Astrocyte of the spinal cord (primary cell): Measurements from ENCODE around the gene SMYD3.

Experiments used
- DNase-seq: peaks from one replicate; pipeline ENCODE4 v3.0.0; 2011; ENCODE audit warnings: low read depth, low spot score
- H3K4me3 ChIP-seq: 2 replicates; pipeline ENCODE4 v1.5.1; 2011; ENCODE audit warnings: low read depth, mild to moderate bottlenecking, low read length, moderate library complexity
- in situ Hi-C: cut with HindIII; loops from 2 replicates; pipeline ENCODE4 v1.10.0; 2017; ENCODE audit warnings: low sequenced_read_pairs
- TF ChIP-seq, protein P1 (sequence below): IDR thresholded peaks from 2 replicates; pipeline ENCODE4 v1.5.1; 2012; ENCODE audit warnings: low read depth, mild to moderate bottlenecking, low read length, inconsistent platforms

The SMYD3 gene

DNA sequence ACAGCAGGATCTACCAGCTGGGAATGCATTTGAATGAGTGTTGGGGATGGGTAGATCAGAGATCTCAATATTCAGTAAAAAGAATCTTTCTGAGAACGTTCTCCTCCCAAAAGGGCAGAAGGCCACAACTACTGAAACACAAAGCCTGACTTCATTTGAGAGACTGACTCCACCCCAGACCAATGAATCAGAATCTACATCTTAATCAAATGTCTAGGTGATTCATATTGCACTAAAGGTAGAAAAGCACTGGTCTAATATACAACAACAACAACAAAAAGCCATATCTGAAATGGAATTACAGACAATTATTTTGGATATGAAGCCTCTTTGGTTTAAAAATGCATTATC, 123.9 kb downstream of the SMYD3 start:
- in situ Hi-C loops: no loop called here
- TF ChIP-seq, protein P1, sequence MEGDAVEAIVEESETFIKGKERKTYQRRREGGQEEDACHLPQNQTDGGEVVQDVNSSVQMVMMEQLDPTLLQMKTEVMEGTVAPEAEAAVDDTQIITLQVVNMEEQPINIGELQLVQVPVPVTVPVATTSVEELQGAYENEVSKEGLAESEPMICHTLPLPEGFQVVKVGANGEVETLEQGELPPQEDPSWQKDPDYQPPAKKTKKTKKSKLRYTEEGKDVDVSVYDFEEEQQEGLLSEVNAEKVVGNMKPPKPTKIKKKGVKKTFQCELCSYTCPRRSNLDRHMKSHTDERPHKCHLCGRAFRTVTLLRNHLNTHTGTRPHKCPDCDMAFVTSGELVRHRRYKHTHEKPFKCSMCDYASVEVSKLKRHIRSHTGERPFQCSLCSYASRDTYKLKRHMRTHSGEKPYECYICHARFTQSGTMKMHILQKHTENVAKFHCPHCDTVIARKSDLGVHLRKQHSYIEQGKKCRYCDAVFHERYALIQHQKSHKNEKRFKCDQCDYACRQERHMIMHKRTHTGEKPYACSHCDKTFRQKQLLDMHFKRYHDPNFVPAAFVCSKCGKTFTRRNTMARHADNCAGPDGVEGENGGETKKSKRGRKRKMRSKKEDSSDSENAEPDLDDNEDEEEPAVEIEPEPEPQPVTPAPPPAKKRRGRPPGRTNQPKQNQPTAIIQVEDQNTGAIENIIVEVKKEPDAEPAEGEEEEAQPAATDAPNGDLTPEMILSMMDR: no peak
- H3K4me3 ChIP-seq: no peak overlapping the region
- no peak for DNase-seq

DNA sequence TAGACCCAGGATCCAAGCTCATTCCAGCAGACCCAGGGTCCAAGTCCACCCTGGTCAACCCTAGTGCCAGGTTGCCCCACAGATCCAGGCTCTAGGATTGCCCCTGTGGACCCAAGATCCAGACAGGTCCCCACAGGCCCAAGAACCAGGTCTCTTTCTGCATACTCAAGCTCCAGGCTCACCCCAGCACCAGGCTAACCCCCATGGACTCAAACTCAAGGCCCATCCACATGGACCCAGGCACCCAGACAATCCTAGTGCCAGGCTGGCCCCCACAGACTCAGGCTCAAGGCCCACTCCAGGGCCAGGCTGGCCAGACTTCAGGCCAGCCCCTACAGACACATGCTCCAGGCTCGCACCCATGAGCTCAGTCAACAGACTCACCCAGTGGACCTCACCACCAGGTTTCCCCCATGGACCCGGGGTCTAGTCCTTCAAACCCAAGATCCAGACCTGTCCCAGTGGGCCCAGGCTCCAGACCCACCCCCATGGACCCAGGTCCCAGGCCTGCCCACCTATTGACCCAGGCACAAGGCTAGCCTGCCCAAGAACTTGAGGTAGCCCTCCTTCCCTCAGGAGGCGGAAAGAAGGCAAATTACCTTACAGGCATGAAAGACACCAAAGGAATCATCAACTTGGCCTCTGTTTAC, 124.4 kb downstream of the SMYD3 start:
- no peak overlapping the region for H3K4me3 ChIP-seq
- in situ Hi-C loops: no loop called here
- DNase-seq: no peak
- TF ChIP-seq, protein P1: no peak

DNA sequence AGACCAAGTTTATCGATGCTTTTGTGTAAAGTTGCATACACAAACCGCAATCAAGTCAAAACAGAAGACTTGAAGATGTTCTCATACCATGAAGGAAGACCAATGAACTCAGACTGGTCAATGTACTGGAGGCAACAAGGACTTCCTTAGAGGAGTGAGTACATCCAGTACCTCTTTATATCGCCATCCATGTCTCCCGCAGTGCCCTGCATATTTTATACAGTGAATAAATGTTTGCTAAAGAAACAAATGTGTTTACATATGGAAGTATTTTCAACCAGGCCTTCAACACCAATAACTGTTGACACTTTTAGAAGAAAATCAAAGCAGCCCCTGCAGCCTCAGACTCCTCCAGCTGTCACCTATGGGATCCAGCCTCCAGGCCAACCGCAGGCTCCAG, 125.6 kb downstream of the SMYD3 start:
- no peak for DNase-seq
- H3K4me3 ChIP-seq: no peak overlapping the region
- in situ Hi-C loops: no loop called here
- TF ChIP-seq, protein P1: no peak

DNA sequence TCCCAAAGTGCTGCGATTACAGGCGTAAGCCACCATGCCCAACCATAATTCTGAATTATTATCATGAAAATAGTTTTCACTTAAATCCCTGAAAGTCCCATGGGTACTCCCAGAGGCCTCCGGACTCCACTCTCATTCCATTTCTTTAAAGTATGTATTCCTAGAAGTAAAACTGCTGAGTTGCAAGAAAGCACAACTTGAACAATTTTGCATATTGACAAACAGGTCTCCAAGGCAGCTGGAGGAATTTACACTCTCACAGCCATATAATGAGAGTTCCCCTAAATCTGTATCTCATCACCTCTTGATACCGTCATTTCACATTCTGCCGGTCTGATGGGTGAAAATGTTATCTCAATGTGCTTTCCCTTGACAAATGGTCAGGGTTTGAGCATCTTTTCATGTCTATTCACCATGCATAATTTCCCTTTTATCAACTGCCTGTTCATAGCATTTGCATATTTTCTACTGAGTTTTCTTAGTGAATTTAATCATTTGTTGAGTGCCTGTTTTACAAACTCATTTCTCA, 129.4 kb downstream of the SMYD3 start:
- in situ Hi-C loops: no loop called here
- DNase-seq: no peak
- TF ChIP-seq, protein P1: no peak
- H3K4me3 ChIP-seq: no peak overlapping the region

DNA sequence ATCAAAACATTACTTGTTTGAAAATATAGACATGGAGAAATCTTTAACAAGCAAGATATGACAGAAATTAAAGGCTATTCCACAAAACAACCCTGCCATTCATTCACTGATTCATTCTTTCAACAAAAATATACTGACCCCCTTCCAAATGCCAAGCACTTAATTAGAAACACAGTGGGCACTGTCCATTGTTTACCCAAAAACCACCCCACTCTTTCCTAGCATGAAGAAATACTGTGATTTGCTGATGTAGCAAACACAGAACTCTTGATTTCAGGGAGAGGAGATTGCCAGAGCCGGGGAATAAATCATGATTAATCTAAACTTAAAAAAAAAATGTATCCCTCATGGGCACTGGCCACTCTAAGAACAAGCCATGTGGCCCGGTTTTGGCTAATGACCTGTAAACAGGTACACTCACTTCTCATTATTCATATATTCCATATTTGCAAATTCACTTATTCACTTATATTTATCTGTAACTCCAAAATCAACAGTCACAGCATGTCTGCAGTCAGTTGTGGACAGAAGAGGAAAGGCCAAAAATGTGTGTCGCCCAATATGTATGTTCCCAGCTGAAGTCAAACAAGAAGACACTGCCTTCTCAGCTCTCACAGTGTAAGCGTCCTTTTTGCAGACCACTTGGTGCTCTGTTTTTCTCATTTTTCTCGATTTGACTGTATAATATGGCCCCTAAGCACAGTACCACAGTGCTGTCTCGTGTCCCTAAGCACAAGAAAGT, 133.1 kb downstream of the SMYD3 start:
- no peak for DNase-seq
- TF ChIP-seq, protein P1: no peak
- in situ Hi-C loops: no loop called here
- H3K4me3 ChIP-seq: no peak overlapping the region

DNA sequence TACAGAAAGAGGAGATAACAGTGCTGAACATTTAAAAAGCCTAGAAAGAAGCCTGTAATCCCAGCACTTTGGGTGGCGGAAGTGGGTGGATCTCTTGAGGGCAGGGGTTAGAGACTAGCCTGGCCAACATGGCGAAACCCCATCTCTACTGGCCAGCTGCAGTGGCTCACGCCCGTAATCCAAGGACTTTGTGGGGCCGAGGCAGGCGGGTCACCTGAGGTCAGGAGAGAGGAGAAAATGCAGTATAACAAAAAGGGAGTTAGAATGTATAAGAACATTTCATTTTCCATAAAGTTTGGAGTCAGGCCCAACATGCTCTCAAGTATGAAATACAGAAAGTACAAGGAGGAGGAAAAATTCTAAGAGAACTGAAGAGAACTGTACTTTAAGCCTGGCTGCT, 134.5 kb downstream of the SMYD3 start:
- in situ Hi-C loops: no loop called here
- no peak overlapping the region for H3K4me3 ChIP-seq
- TF ChIP-seq, protein P1: no peak

More for the DNA sequence above, 134.5 kb downstream of the SMYD3 start:
- no peak for DNase-seq
